ENCODE measurements around the gene MCL1. TPM values are rescaled to one million over a fixed set of nuclear protein-coding genes. Genes with fewer than 3 reads are reported as not detected.
"Not testable (repeated sequence)": the region's sequence is repeated elsewhere in the genome, so short reads cannot be mapped to it uniquely, and the experiment has no call there.

Gene MCL1
- polyA plus RNA-seq, 2 of the 4 experiments (the other 2 are of a cell fraction), result 80.0 to 202 TPM

DNA sequence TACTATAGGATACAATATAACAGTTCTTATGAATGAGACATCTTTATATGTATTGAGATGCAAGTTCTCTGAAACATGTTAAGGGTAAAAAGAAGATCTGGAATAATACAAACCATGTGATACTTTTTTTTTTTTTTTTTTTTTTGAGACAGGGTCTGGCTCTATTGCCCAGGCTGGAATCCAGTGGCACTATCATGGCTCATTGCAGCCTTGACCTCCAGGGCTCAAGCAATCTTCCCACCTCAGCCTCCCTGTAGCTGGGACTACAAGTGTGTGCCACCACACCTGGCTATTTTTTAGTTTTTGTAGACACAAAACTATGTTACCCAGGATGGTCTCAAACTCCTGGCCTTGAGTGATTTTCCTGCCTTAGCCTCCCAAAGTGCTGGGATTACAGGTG lies 22.1 kb upstream of the MCL1 start:
- FAIRE-seq (no peak), DNase-seq (ENCODE audit: low read depth in 1 of 2, low spot score in 1 of 2) (no peak), ATAC-seq (no peak)
- Histone ChIP-seq H3K4me1 (peaks cover 42% of the 10 kb centered on the region), H3K4me2 (no peak overlapping the region), H3K27ac (peak overlapping the region; percentile 54 to 81; a peak in 5 of 6 replicates), H3K9me3 (no peaks in the 10 kb centered on the region), H3K4me3 (no peak overlapping the region)
- TF ChIP-seq ZC3H11A (IDR thresholded peaks at IDR 0.05) (no peak), POLR2A (IDR thresholded peaks at IDR 0.05; ENCODE audit: low read length) (no peak), ZFP36 (IDR thresholded peaks at IDR 0.05; ENCODE audit: borderline replicate concordance, partially characterized antibody) (no peak)
- ChIA-PET POLR2A (no interaction called here), CTCF (interaction anchor here (0.6 to 1.8 kb wide), 3 partner anchors 41 to 576 kb away, joined by 3 to 7 read pairs (median 3); no protein-coding TSS in a partner anchor)

DNA sequence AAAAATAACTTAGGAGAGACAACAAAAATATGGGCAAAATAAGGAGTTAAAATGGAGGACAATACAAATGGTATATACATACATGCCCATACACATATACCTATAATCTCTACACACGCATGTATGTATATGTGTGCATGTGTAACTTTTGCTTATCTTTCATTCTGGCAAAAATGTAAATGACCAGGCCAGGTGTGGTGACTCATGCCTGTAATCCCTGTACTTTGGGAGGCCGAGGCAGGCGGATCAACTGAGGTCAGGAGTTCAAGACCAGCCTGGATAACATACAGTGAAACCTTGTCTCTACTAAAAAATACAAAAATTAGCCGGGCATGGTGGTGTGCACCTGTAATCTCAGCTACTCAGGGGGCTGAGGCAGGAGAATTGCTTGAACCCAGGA lies 18.9 kb upstream of the MCL1 start:
- ATAC-seq; FAIRE-seq; H3K4me3 ChIP-seq; H3K9me3 ChIP-seq; H3K4me2 ChIP-seq; H3K27ac ChIP-seq; DNase-seq (ENCODE audit: low read depth in 1 of 2, low spot score in 1 of 2); CTCF ChIA-PET; TF ChIP-seq FOSL2 (IDR thresholded peaks at IDR 0.05): not testable (repeated sequence)
- H3K4me1 ChIP-seq, result peaks cover 31% of the 10 kb centered on the region
- peak; percentile 18; the same call in 1 of the 2 replicates for TF ChIP-seq FOSL2 (CRISPR knock-in tag; IDR thresholded peaks at IDR 0.05)
- POLR2A ChIA-PET, result interaction anchor here (0.6 to 1.8 kb wide), 2 partner anchors 19 kb away, joined by 3 to 10 read pairs; partner anchors contain the start of gene MCL1
- WGBS (ENCODE audit: missing lambda C conversion rate), result 93% methylated on average over 4 of the region's 4 CpGs

DNA sequence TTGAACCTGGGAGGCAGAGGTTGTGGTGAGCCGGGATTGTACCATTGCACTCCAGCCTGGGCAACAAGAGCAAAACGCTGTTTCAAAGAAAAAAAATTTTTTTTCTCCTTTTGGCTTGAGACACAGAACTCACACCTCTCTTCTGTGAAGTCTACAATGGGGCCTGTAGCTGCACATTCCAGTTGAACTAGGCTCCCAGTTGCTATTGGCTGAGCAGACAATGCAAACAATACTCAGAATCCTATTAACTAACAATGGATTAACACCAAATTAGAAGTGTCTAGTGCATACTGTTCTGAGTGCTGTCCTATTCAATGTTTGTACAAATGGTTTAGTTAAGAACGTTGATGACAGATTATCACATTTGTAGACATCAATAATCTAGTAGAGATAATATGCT lies 17.6 kb upstream of the MCL1 start:
- Histone ChIP-seq H3K4me3 (no peak overlapping the region), H3K4me2 (no peak overlapping the region), H3K27ac (peak overlapping the region in 1 of 2 experiments; percentile 8; a peak in 1 of 6 replicates), H3K4me1 (peaks cover 29% of the 10 kb centered on the region), H3K9me3 (no peaks in the 10 kb centered on the region)
- CTCF ChIA-PET, result interaction anchor here (1.5 kb wide), 1 partner anchor 36 kb away, joined by 4 read pairs; no protein-coding TSS in a partner anchor
- 86% methylated on average over 3 of the region's 3 CpGs for WGBS (ENCODE audit: missing lambda C conversion rate)
- FAIRE-seq, result no peak
- no peak for TF ChIP-seq RAD21 (conservative IDR thresholded peaks at IDR 0.05 in 1 of 2, IDR thresholded peaks at IDR 0.05 in 1 of 2)
- TF ChIP-seq, protein P1, sequence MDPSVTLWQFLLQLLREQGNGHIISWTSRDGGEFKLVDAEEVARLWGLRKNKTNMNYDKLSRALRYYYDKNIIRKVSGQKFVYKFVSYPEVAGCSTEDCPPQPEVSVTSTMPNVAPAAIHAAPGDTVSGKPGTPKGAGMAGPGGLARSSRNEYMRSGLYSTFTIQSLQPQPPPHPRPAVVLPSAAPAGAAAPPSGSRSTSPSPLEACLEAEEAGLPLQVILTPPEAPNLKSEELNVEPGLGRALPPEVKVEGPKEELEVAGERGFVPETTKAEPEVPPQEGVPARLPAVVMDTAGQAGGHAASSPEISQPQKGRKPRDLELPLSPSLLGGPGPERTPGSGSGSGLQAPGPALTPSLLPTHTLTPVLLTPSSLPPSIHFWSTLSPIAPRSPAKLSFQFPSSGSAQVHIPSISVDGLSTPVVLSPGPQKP (IDR thresholded peaks at IDR 0.05; ENCODE audit: low read depth, low read length), result no peak
- no peak for DNase-seq (ENCODE audit: low read depth in 1 of 2, low spot score in 1 of 2)
- no peak for ATAC-seq
- POLR2A ChIA-PET, result interaction anchor here (1.8 kb wide), 1 partner anchor 18 kb away, joined by 10 read pairs; the partner anchor contains the start of gene MCL1

DNA sequence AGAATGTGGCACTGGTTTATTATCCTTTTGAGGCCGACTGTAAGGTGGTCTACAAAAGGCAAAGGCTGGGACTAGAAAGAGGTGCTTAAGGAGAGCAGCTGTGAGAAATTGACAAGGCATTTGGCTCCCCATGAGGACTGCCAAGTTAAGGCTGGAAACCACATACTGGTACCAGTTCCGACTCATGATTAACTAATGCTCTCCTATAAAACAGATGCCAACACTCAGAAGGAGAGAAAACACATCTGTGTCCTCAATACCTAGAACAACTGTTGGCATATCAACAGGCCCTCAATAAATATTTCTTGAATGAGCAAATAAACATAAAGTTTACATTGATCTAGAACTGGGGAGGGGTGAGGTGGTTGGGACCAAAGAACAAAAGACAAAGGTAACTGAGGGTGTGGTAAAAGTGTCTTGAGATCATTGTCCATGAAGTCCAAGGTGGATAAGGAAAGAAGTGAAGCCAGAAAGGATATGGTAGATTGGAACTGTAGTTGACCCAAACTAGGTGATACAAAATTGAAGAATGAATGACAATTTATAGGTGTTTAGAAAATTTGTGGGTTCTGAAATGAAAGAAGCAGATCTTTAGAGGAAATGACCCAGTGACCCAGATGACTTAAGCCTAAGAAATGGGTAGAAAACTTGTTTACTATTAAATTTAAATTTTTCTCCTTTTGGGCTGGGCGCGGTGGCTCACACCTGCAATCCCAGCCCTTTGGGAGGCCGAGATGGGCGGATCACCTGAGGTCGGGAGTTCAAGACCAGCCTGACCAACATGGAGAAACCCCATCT lies 16.9 kb upstream of the MCL1 start:
- FAIRE-seq (no peak), DNase-seq (ENCODE audit: low read depth in 1 of 2, low spot score in 1 of 2) (no peak), ATAC-seq (peak; percentile 39 to 53; a peak in 3 of 6 replicates)
- no peak overlapping the region for H3K4me3 ChIP-seq
- H3K27ac ChIP-seq, result peak overlapping the region; percentile 7 to 64; a peak in 4 of 6 replicates
- TF ChIP-seq RFX5 (IDR thresholded peaks at IDR 0.05) (no peak), RNF2 (IDR thresholded peaks at IDR 0.05; ENCODE audit: borderline replicate concordance, low read depth) (no peak), ZC3H11A (IDR thresholded peaks at IDR 0.05) (no peak), NFE2L2 (conservative IDR thresholded peaks at IDR 0.05; ENCODE audit: low read length) (no peak)
- TF ChIP-seq, protein P1 (IDR thresholded peaks at IDR 0.05; ENCODE audit: low read depth, low read length), result no peak
- ChIA-PET POLR2A (no interaction called here), CTCF (interaction anchor here (1.5 to 1.7 kb wide), 2 partner anchors 12 to 36 kb away, joined by 4 to 7 read pairs; no protein-coding TSS in a partner anchor)
- H3K9me3 ChIP-seq, result no peaks in the 10 kb centered on the region
- H3K4me2 ChIP-seq, result peak overlapping the region; percentile 36; the same call in 2 of the 3 replicates
- H3K4me1 ChIP-seq, result peaks cover 23% of the 10 kb centered on the region
- WGBS (ENCODE audit: missing lambda C conversion rate), result 83% methylated on average over 7 of the region's 7 CpGs

DNA sequence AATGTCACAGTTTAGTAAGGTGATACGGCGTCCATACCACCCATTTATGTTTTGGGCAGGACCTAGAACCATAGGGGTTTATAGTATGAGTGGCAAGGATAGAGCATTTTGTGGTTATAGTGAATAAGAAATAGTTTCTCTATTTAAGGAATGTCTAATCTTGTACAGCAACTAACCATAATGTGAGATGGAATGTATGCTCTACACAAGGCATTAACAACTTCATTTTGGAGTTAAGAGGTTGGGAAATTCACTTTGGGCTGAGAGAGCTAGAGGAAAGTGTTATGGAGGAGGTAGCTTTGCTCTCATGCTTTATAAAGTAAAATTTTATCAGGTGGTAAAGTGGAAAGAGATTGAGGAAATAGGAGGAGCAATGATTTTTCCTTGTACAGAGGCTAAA lies 3.0 kb upstream of the MCL1 start:
- H3K4me2 ChIP-seq, result no peak overlapping the region
- 89% methylated on average over 2 of the region's 2 CpGs for whole genome bisulfite sequencing (ENCODE audit: missing lambda C conversion rate)
- peaks cover 6% of the 10 kb centered on the region; the same call in 2 of the 3 replicates for H3K4me1 ChIP-seq
- H3K9me3 ChIP-seq, result no peaks in the 10 kb centered on the region
- H3K4me3 ChIP-seq, result no peak overlapping the region
- ChIA-PET CTCF (interaction anchor here (1.0 to 7.4 kb wide), 3 partner anchors 18 to 39 kb away, joined by 3 to 140 read pairs (median 20); no protein-coding TSS in a partner anchor), POLR2A (no interaction called here)
- DNase-seq (ENCODE audit: low read depth in 1 of 2, low spot score in 1 of 2) (no peak), ATAC-seq (no peak), FAIRE-seq (no peak)
- no peak overlapping the region for H3K27ac ChIP-seq
- TF ChIP-seq, protein P2, sequence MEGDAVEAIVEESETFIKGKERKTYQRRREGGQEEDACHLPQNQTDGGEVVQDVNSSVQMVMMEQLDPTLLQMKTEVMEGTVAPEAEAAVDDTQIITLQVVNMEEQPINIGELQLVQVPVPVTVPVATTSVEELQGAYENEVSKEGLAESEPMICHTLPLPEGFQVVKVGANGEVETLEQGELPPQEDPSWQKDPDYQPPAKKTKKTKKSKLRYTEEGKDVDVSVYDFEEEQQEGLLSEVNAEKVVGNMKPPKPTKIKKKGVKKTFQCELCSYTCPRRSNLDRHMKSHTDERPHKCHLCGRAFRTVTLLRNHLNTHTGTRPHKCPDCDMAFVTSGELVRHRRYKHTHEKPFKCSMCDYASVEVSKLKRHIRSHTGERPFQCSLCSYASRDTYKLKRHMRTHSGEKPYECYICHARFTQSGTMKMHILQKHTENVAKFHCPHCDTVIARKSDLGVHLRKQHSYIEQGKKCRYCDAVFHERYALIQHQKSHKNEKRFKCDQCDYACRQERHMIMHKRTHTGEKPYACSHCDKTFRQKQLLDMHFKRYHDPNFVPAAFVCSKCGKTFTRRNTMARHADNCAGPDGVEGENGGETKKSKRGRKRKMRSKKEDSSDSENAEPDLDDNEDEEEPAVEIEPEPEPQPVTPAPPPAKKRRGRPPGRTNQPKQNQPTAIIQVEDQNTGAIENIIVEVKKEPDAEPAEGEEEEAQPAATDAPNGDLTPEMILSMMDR (IDR thresholded peaks at IDR 0.05), result no peak
- TF ChIP-seq TP53 (CRISPR knock-in tag; IDR thresholded peaks at IDR 0.05), result no peak
- TF ChIP-seq, protein P3, sequence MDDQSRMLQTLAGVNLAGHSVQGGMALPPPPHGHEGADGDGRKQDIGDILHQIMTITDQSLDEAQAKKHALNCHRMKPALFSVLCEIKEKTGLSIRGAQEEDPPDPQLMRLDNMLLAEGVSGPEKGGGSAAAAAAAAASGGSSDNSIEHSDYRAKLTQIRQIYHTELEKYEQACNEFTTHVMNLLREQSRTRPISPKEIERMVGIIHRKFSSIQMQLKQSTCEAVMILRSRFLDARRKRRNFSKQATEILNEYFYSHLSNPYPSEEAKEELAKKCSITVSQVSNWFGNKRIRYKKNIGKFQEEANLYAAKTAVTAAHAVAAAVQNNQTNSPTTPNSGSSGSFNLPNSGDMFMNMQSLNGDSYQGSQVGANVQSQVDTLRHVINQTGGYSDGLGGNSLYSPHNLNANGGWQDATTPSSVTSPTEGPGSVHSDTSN (IDR thresholded peaks at IDR 0.05), result no peak
- TF ChIP-seq, protein P4, sequence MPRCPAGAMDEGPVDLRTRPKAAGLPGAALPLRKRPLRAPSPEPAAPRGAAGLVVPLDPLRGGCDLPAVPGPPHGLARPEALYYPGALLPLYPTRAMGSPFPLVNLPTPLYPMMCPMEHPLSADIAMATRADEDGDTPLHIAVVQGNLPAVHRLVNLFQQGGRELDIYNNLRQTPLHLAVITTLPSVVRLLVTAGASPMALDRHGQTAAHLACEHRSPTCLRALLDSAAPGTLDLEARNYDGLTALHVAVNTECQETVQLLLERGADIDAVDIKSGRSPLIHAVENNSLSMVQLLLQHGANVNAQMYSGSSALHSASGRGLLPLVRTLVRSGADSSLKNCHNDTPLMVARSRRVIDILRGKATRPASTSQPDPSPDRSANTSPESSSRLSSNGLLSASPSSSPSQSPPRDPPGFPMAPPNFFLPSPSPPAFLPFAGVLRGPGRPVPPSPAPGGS (IDR thresholded peaks at IDR 0.05), result no peak
- no peak for TF ChIP-seq RARB (CRISPR knock-in tag; IDR thresholded peaks at IDR 0.05)
- TF ChIP-seq JUN (IDR thresholded peaks at IDR 0.05), result no peak

All from A549 (cell line).